PFSK-1 (cell line): ENCODE measurements around the gene TAF5L.

ENCODE experiments used
- SIN3A ChIP-seq: IDR thresholded peaks from 2 replicates; pipeline ENCODE4 v1.6.1; 2012; ENCODE audit warnings: mild to moderate bottlenecking, low read length, moderate library complexity, borderline replicate concordance; ENCODE audit not compliant: insufficient read depth
- TAF1 ChIP-seq: IDR thresholded peaks from 2 replicates; pipeline ENCODE4 v1.6.1; 2012; ENCODE audit warnings: low read length, control low read depth, borderline replicate concordance; ENCODE audit not compliant: insufficient read depth

GRCh38 chr1:229651546-229651945, 25.6 kb upstream of the TAF5L start:
- TF ChIP-seq SIN3A (no peak), TAF1 (no peak)
